ENCODE results near the gene UMODL1.
A peak's percentile ranks its signal among the peaks of the same experiment; 100 is the strongest.

Gene UMODL1

GRCh38 chr21:42117229-42117966 is 46.3 kb downstream of the UMODL1 start:
- Histone ChIP-seq H3K36me3 (no peaks in the 10 kb centered on the region), H3K4me3 (no peak overlapping the region), H3K4me1 (peaks cover 91% of the 10 kb centered on the region), H3K27ac (peak overlapping the region; percentile 90; the same call in 1 of the 2 replicates), H3K9me3 (no peaks in the 10 kb centered on the region), H4K20me1 (no peaks in the 10 kb centered on the region), H3K9ac (no peak overlapping the region), H3K4me2 (peak overlapping the region; percentile 94), H3K27me3 (no peaks in the 10 kb centered on the region)
- TF ChIP-seq Cebpa-rat (IDR thresholded peaks at IDR 0.05), result no peak

GRCh38 chr21:42117967-42118780 is 47.1 kb downstream of the UMODL1 start:
- Histone ChIP-seq H3K9ac (peak overlapping the region; percentile 74), H3K4me3 (peak overlapping the region; percentile 38)

GRCh38 chr21:42118901-42119300 is 47.8 kb downstream of the UMODL1 start:
- Histone ChIP-seq H3K27me3 (no peaks in the 10 kb centered on the region), H3K4me2 (peak overlapping the region; percentile 94), H3K36me3 (no peaks in the 10 kb centered on the region), H3K4me3 (peak overlapping the region; percentile 38), H4K20me1 (no peaks in the 10 kb centered on the region), H3K9me3 (no peaks in the 10 kb centered on the region), H3K4me1 (peaks cover 92% of the 10 kb centered on the region), H3K27ac (peak overlapping the region; percentile 90), H3K9ac (peak overlapping the region; percentile 74)
- no peak for TF ChIP-seq Cebpa-rat (IDR thresholded peaks at IDR 0.05)

More at GRCh38 chr21:42117967-42118780, 47.1 kb downstream of the UMODL1 start:
- Histone ChIP-seq H3K36me3 (no peaks in the 10 kb centered on the region), H3K9me3 (no peaks in the 10 kb centered on the region), H3K4me2 (peak overlapping the region; percentile 94), H3K4me1 (peaks cover 91% of the 10 kb centered on the region), H3K27me3 (no peaks in the 10 kb centered on the region), H4K20me1 (no peaks in the 10 kb centered on the region), H3K27ac (peak overlapping the region; percentile 90)
- no peak for TF ChIP-seq Cebpa-rat (IDR thresholded peaks at IDR 0.05)

- no peaks in the 10 kb centered on the region for H3K27me3 ChIP-seq
- no peaks in the 10 kb centered on the region for H3K9me3 ChIP-seq
- TF ChIP-seq Cebpa-rat (IDR thresholded peaks at IDR 0.05), result peak; percentile 59; the same call in 1 of the 2 replicates
- no peaks in the 10 kb centered on the region for H4K20me1 ChIP-seq
- peak overlapping the region; percentile 60; the same call in 1 of the 2 replicates for H3K9ac ChIP-seq
- peak overlapping the region; percentile 46 for H3K4me3 ChIP-seq
- no peaks in the 10 kb centered on the region for H3K36me3 ChIP-seq
- peak overlapping the region; percentile 74; the same call in 1 of the 2 replicates for H3K27ac ChIP-seq
- H3K4me1 ChIP-seq, result peaks cover 95% of the 10 kb centered on the region
- H3K4me2 ChIP-seq, result peak overlapping the region; percentile 94
Measured at GRCh38 chr21:42120101-42120902, 49.2 kb downstream of the UMODL1 start.

- Histone ChIP-seq H3K27me3 (no peaks in the 10 kb centered on the region), H3K4me2 (peak overlapping the region; percentile 94), H3K36me3 (no peaks in the 10 kb centered on the region), H3K27ac (peak overlapping the region; percentile 74), H3K9me3 (no peaks in the 10 kb centered on the region), H3K9ac (peak overlapping the region; percentile 60; the same call in 1 of the 2 replicates), H3K4me3 (peak overlapping the region; percentile 46), H3K4me1 (peaks cover 100% of the 10 kb centered on the region), H4K20me1 (no peaks in the 10 kb centered on the region)
- no peak for TF ChIP-seq Cebpa-rat (IDR thresholded peaks at IDR 0.05)
Measured at GRCh38 chr21:42120903-42121535, 49.9 kb downstream of the UMODL1 start.

- peaks cover 100% of the 10 kb centered on the region for H3K4me1 ChIP-seq
- H3K27me3 ChIP-seq, result no peaks in the 10 kb centered on the region
- peak overlapping the region; percentile 74 for H3K27ac ChIP-seq
- H3K36me3 ChIP-seq, result no peaks in the 10 kb centered on the region
- no peak for TF ChIP-seq Cebpa-rat (IDR thresholded peaks at IDR 0.05)
- H3K9me3 ChIP-seq, result no peaks in the 10 kb centered on the region
- H3K9ac ChIP-seq, result no peak overlapping the region
- peak overlapping the region; percentile 94 for H3K4me2 ChIP-seq
- no peaks in the 10 kb centered on the region for H4K20me1 ChIP-seq
- H3K4me3 ChIP-seq, result peak overlapping the region; percentile 40; the same call in 1 of the 2 replicates
Measured at GRCh38 chr21:42121794-42122193, 50.7 kb downstream of the UMODL1 start.

- Histone ChIP-seq H3K4me2 (peak overlapping the region; percentile 94), H3K9ac (no peak overlapping the region)
Measured at GRCh38 chr21:42122398-42122797, 51.3 kb downstream of the UMODL1 start.

GRCh38 chr21:42122808-42123207 is 51.7 kb downstream of the UMODL1 start:
- Histone ChIP-seq H3K4me2 (peak overlapping the region; percentile 94), H3K27ac (peak overlapping the region; percentile 46; the same call in 1 of the 2 replicates), H3K4me1 (peaks cover 94% of the 10 kb centered on the region), H3K9ac (no peak overlapping the region), H3K9me3 (no peaks in the 10 kb centered on the region), H3K4me3 (no peak overlapping the region), H3K36me3 (no peaks in the 10 kb centered on the region), H3K27me3 (no peaks in the 10 kb centered on the region), H4K20me1 (no peaks in the 10 kb centered on the region)
- TF ChIP-seq Cebpa-rat (IDR thresholded peaks at IDR 0.05), result no peak

More at GRCh38 chr21:42122398-42122797, 51.3 kb downstream of the UMODL1 start:
- H3K36me3 ChIP-seq, result no peaks in the 10 kb centered on the region
- H3K4me3 ChIP-seq, result no peak overlapping the region
- peak overlapping the region; percentile 74; the same call in 1 of the 2 replicates for H3K27ac ChIP-seq
- no peak for TF ChIP-seq Cebpa-rat (IDR thresholded peaks at IDR 0.05)
- no peaks in the 10 kb centered on the region for H3K9me3 ChIP-seq
- H4K20me1 ChIP-seq, result no peaks in the 10 kb centered on the region
- H3K4me1 ChIP-seq, result peaks cover 98% of the 10 kb centered on the region
- no peaks in the 10 kb centered on the region for H3K27me3 ChIP-seq

All from BLaER1 (cell line).